UCSD-AML1 (cell line): ENCODE measurements around the gene RINL.
"Not testable (repeated sequence)": the region's sequence is repeated elsewhere in the genome, so short reads cannot be mapped to it uniquely, and the experiment has no call there.

Experiments used
- DNase-seq: peaks from one replicate; lab custom pipeline; 2025; ENCODE audit not compliant: unreplicated experiment; lab: John Stamatoyannopoulos, UW

The RINL gene

DNA sequence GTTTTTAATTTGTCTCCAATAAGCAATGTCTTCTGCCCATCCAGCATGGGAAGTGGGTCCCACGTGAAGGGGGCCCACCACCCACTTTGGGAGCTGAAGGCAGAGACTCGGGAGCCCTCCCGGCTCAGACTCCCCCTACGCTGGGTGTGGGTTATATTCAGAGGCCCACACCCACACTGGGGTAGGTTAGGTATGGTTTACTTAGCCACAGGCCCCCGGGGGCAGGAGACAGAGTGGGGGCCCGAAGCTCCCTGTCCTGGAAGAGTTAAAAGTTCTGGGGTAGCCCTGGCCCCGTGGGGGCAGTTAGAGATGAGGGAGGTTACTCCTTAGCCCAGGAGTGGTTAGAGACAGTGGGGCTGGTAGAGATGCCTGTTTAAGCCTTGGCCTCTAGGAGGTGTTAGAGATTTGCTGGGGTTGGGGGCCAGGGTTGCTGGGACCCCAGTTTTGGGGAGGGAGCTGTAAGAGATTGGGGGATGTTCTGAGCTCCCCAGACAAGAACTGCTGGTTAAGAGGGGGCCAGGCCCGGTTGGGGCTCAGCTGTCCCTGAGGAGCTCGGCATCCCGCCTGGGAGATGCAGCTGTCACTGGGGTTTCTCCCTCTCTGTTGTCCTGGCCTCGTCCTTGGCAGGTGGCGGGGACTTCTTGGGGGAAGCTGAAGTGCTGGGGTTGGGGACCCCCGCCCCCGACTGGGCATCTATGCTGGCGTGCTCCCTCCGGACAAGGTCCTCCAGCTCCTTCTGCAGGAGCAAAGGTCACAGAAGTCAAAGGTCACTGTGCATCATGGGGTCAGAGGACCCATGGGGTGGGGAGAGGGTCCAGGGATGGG is 712 bp upstream of the RINL start:
- no peak for DNase-seq

DNA sequence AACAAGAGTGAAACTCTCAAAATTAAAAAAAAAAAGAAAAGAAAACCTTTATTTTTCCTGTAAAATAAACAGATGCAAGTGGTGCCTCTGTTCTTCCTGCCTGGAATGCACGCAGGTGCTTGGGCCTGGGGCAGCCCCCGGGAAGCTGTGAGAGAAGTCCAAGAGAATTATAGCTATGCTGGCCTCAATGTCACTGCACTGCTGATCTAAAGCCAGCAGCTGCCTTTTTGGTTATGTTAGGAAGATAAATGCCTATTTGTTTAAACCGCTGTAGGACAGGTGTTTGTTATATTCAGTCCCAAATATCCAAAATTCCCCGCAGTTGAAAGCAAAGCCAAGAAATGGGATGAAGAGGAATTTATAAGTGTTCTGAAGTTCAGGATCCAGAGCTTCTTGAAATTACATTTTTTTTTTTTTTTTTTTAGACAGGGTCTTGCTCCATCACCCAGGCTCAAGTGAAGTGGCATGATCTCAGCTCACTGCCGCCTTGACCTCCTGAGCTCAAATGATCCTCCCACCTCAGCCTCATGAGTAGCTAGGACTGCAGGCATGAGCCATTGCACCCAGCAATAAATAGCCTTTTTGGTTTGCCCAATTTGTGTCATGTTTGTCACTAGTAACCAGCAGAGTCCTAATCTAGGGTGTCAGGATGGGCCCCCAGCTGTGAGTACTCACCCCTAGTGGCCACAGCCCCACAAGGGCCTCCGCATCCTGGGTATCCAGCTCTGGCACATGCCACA is 2.2 kb downstream of the RINL start:
- no peak for DNase-seq

DNA sequence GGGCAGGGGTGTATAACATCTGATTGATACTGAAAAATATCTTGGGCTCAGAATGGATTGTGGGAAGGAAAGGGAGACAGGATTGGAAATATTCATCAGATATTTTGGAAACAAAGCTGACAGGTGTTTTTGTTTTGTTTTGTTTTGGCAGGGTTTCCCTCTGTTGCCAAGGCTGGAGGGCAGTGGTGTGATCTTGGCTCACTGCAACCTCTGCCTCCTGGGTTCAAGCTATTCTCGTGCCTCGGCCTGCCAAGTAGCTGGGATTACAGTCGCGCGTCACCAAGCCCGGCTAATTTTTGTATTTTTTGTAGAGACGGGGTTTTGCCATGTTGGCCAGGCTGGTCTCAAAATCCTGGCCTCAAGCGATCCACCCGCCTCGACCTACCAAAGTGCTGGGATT is 4.7 kb downstream of the RINL start:
- not testable (repeated sequence) for DNase-seq

DNA sequence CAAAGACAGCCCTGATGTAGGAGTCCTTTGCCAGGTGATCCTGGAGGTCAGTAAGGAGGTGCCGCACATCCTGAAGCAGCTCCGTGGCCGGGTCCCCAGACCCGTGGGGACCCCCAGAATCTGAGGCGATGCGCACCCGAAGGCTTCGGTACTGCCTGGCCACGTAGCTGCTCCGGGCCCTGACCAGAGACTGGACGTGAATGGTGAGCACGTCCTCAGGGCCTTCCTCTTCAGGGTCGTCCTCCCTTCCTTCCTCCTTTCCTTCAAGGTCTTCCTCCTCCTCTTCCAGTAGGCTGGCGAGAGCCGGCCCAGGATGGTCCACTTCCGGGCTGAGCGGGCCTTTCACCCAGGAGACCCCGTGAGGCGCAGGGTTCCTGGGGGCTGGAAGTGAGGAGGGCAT is 7.5 kb downstream of the RINL start:
- no peak for DNase-seq

DNA sequence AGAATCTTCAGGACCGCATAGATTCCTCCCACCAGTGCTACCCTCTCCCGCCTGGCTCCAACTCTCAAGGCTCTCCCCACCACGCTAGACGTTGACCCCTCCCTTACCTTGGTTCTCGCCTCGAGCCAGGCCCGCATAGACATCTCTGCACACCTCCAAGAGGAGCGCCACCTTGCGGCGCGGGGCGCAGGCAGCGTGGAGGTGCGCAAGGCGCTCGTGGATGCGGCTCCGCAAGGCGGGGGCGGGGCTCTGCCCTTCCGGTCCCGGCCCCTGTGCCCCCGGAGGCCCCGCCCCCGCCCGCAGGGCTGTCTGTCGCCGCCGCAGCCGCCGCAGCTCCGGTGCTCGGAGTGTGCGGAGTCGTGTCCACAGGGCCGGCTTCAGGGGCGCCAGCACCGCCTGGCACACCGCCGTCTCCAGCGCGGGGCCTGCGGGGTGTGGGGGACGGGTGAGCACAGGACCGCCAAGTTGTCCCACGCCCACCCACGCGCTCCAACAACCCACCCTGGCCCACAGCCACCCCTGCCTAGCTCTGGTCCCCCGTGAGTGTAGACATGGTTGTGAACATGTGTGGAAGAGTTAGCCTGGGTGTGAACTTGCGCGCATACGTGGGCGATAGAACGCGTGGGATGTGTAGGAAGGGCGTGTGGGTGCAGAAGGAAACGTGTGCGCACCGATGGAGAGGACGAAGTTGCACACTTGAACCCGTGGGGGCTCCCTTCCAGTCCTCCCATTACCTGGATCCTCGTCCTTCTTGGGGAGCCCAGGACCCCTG is 8.1 kb downstream of the RINL start:
- DNase-seq: no peak

DNA sequence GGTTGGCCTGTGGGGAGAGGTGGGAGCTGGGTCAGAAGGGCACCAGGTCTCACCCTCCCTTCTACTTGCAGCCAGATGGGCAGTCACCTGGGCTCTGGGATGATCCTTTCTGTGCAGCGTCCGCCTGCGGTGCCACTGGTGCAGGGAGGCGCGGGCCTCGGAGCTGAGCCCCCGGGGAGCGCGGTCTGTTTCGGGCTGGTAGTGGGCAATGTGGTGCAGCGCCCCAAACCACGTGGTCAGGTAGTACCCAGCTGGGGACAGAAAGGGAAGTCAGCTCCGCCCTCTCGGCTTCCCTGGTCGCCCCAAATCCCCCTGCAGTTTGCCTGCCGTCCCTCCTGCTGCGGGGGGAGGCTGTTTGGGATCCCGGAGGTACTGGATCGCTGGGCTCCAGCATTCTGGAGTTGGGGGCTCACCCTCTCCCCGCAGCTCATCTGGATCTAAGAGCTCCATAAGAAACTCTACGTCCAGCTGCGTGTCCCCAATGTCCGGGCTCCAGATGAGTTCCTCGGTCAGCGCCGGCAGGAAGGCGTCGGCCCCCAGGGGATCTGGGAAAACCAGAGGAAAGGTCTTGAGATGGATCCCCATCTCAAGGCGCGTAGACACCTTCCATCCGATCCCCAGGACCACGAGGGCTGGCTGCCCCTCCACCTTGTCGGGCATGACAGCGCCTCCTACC is 8.8 kb downstream of the RINL start:
- no peak for DNase-seq

DNA sequence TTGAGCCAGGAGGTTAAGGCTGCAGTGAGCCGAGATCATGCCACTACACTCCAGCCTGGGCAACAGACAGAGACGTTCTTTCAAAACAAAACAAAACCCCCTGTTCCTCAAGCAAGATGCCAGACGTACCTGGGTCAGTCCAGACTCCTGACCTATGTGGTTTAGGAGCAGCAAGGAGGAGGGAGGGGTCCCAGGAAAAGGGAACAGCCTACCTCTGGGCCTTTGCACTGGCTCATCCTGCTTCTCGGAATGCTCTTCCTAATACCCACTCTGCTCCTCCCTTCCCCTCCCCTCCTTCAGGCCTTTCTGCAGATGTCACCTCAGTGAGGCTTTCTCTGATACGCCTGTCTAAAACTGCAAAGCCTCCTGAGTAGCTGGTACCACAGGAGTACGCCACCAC is 9.5 kb downstream of the RINL start:
- DNase-seq: no peak

DNA sequence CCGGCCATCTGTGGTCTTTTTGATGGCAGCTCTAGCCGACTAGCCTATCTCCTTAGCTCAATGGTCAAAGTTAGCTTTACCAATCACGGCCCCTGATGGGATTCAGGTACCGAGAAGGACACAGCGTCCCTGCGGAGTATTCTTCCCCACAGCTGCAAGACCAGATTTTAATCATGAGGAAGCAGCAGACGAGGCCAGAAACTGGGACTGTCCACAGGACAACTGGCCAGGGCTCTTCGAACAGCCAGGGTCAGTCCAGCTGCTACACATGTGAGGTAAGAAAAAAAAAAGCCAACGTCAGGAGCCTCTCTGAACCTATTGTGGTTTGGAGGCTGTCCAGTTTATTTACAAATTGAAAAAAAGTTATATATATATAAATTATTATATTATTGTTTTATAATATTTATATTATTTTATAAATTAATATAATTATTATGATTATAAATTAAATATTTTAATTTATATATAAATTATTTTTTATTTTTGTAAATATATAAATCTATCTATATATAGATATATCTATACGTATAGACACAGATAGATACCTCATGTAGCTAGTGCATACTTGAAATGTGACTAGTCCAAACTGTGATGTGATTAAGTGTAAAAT is 10.8 kb downstream of the RINL start:
- no peak for DNase-seq

DNA sequence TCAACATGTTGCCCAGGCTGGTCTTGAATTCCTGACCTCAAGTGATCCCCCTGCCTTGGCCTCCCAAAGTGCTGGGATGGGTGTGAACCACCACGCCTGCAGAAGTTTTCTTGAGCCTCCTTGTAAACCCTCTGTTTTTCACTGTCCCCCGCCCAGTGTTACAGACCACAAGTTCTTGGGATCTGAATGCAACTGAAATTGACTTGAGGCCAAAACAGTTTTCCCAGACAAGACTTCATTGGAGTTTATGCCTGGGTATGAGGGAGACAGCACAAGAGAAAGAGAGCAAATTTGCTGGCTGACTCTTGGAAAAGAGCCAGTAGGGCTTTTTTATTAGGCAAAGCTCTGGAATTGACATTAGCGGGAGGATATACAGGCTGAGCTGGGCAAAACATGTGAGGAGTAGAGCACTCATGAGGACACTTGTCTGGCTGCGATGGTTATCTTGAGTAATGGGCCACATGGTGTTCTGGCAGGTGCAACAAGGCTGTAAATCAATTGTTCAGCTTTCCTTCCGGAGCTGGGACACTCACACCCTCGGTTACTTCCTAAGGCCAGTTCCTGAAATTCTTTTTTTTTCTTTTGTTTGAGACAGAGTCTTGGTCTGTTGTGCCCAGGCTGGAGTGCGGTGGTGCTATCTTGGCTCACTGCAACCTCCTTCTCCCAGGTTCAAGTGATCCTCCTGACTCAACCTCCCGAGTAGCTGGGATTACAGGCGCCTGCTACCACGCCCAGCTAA is 15.6 kb downstream of the RINL start:
- no peak for DNase-seq

DNA sequence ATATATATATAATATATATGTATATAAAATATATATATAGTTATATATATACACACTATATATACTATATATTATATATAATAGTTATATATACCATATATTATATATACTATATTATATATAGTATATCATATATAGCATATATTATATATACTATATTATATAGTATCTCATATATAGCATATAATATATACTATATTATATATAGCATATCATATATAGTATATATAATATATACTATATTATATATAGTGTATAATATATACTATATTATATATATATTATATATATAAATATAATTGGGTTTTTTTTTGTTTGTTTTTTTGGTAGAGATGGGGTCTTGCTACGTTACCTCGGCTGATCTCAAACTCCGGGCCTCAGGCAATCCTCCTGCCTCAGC is 16.7 kb downstream of the RINL start:
- DNase-seq: no peak

DNA sequence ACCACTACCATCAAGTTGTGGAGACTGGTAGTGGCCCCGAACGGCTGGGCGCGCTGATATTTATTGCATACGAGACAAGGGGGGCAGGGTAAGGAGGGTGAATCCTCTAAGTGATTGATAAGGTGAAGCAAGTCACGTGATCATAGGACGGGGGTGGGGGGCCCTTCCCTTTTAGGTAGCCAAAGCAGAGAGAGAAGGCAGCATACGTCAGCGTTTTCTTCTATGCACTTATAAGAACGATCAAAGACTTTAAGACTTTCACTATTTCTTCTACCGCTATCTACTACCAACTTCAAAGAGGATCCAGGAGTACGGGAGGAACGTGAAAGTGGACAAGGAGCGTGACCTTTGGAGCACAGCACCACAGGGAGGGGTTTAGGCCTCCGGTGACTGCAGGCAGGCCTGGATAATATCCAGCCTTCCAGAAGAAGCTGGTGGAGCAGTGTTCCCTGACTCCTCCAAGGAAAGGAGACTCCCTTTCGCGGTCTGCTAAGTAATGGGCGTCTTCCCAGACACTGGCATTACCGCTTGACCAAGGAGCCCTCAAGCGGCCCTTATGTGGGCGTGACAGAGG is 18.4 kb downstream of the RINL start:
- not testable (repeated sequence) for DNase-seq

DNA sequence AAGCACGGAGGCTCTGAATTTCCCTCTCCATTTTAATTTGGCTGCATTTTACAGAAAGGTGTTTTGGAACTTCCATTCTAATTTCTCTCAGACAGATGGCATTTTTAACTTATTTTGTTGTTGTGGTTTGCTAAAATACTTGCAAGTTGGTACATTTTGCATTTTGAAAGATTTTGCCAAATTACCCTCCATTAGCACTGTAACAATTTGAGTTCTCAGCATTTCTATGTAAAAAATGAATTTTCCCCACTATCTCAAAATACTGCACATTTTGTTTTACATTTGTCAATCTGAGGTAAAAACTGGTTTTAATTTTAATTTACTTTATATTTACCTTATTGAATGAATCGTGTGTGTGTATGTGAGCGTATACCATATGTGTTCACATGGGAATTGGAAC is 21.3 kb downstream of the RINL start:
- DNase-seq: no peak

DNA sequence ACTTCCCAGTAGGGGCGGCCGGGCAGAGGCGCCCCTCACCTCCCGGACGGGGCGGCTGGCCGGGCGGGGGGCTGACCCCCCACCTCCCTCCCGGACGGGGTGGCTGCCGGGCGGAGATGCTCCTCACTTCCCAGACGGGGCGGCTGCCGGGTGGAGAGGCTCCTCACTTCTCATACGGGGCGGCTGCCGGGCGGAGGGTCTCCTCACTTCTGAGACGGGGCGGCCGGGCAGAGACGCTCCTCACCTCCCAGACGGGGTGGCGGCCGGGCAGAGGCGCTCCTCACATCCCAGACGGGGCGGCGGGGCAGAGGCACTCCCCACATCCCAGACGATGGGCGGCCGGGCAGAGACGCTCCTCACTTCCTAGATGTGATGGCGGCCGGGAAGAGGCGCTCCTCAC is 22.3 kb downstream of the RINL start:
- DNase-seq: not testable (repeated sequence)

DNA sequence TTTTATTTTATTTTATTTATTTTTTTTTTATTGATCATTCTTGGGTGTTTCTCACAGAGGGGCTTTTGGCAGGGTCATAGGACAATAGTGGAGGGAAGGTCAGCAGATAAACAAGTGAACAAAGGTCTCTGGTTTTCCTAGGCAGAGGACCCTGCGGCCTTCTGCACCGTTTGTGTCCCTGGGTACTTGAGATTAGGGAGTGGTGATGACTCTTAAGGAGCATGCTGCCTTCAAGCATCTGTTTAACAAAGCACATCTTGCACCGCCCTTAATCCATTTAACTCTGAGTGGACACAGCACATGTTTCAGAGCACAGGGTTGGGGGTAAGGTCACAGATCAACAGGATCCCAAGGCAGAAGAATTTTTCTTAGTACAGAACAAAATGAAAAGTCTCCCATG is 23.1 kb downstream of the RINL start:
- DNase-seq: not testable (repeated sequence)

DNA sequence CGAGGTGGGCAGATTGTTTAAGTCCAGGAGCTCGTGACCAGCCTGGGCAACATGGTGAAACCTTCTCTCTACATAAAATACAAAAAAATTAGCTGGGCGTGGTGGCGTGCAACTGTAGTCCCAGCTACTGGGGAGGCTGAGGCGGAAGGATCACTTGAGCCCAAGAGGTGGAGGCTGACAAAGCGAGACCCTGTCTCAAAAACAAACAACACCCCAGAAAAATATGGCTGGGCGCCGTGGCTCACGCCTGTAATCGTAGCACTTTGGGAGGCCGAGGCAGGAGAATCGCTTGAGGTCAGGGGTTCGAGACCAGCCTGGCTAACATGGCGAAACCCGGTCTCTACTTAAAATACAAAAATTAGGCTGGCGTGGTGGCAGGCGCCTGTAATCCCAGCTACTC is 24.9 kb downstream of the RINL start:
- no peak for DNase-seq

DNA sequence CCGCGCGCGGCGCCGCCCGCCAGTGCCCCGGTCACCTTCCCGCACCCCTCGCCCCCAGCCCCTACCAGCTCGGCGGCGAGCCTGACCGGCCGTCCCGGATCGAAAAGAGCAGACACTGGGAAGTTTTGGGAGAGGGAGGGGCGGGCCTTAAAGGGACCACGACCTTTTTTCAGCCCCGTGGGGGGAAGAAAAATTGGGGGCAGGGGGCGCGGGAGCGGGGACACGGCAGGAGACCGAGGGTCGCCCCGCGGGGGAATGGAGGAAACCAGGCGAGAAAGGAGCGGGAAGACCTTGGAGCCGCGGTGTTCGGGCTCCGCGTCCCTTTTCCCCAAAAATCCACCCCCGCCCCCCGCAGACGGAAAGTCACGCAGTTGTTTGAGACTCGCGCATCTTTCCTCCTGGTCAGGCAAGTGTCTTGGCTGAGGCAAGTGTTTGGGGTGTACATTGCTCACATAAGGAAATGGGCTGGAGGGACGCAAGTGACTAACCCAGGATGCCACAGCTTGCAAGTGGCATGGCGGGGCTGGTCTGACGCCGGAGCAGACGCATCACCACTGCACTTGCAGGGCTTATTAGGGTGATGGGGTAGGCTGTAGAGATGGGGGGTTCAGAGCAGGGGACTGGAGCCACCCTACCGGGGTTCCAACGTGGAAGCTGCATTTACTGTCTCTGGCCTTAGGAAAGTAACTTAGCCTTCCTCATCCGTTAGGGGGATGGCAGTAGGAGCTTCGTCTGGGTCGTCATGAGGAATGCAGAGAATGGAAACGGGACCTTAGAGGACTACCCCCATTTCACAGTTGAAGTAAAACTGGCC is 25.6 kb downstream of the RINL start:
- peak; percentile 47 for DNase-seq

DNA sequence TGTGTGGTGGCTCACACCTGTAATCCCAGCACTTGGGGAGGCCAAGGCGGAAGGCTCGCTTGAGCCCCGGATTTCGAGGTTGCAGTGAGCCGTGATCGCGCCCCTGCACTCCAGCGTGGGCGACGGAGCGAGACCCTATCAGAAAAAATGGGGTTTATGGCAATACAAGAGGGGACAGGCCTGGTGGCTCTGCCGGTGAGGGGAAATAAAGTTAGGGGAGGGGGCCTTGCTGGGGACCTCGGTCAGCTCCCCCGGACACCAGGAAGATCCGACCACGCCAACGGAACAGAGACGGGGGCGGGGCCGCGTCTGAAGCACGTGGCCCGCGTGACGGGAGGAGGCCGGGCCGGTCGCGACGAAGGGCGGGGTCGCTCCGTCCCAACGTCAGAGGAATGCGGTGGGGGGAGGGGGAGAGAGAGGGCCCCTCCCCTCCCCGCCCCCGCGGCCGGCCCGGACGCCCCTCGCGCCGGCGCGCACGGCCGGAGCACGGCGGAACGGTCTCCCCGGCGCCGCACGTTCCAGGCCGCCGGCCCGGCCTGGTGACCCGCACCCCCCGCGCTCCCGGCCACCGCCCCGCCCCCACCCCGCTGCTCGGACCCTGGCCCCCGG is 26.3 kb downstream of the RINL start:
- peak; percentile 92 for DNase-seq

DNA sequence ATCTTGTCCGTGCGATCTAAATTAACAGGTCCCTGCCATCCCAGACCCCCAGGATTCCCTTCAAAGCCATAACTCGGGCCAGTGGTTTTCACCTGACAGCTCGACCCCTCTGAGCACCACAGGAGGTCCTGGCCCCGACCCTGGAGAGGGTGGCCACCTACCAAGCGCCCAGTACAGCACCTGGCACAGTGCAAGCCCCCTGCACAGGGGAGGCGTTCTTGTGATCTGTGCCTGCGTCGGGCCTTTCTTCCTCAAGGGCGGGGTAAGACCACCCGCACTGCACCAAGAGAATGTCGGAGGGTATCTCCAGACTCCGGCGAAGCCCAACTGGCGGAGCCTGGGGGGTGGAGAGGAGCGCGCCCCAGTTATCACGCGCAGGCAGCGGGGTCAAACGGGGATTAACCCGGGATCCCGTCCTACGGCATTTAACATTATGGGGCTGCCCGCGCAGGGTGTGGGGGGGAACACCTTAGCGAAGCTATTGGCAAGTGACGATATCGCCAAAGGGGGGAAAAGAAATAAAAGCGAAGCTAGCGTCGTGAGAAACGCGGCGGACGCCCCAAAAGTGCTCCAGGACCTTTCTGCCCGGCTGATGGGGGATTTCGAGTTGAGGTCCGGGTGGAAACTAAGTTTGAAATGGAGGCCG is 27.0 kb downstream of the RINL start:
- no peak for DNase-seq
